A673 (cell line): ENCODE measurements around the gene CETN2. TPM values are rescaled to one million over a fixed set of nuclear protein-coding genes. Genes with fewer than 3 reads are reported as not detected.
A peak's percentile ranks its signal among the peaks of the same experiment; 100 is the strongest.

ENCODE experiments used
- Bru-seq: library from RNA; stranded (reverse); fragments of 400-500 nt; gene quantifications from one replicate; lab custom pipeline; 2021; lab: Mats Ljungman, UMichigan
- BruChase-seq, 2 experiments: library from RNA; stranded (reverse); fragments of 400-500 nt; gene quantifications; one replicate each; lab custom pipeline; 2021; lab: Mats Ljungman, UMichigan
- BruUV-seq: library from RNA; stranded (reverse); fragments of 400-500 nt; replicated peaks from 2 replicates; lab custom pipeline; 2021; lab: Mats Ljungman, UMichigan
- CTCF ChIA-PET: fragments of 300-600 bp; sonication (Branson Sonifier 250); formaldehyde crosslinking; loops from one replicate; lab custom pipeline; 2022; ENCODE audit warnings: antibody characterized with exemption; lab: Charles Lee
- POLR2A ChIA-PET: fragments of 300-600 bp; sonication (Branson Sonifier 250); formaldehyde crosslinking; loops from one replicate; lab custom pipeline; 2022; ENCODE audit warnings: antibody characterized with exemption; ENCODE audit not compliant: low non-redundant PET; lab: Charles Lee
- DNase-seq: peaks from one replicate; pipeline ENCODE4 v3.0.0-alpha.2; 2015; ENCODE audit warnings: low spot score
- H3K27ac ChIP-seq: fragments of 200-600 bp; sonication (generic); 2 replicates; pipeline ENCODE4 v1.5.1; 2016; ENCODE audit warnings: mixed run types, low read depth, mild to moderate bottlenecking, mixed read lengths, antibody characterized with exemption, low read length; ENCODE audit not compliant: poor library complexity, severe bottlenecking
- H3K27me3 ChIP-seq: fragments of 200-600 bp; sonication (generic); replicated peaks from 2 replicates; pipeline ENCODE4 v1.6.1; 2017; ENCODE audit warnings: mixed run types, low read depth, mild to moderate bottlenecking, mixed read lengths, antibody characterized with exemption, low read length; ENCODE audit not compliant: insufficient read depth, poor library complexity
- H3K36me3 ChIP-seq: fragments of 200-600 bp; sonication (generic); 2 replicates; pipeline ENCODE4 v1.6.1; 2016; ENCODE audit warnings: mixed run types, mild to moderate bottlenecking, mixed read lengths, antibody characterized with exemption, low read length; ENCODE audit not compliant: insufficient read depth, poor library complexity, severe bottlenecking
- H3K4me1 ChIP-seq: fragments of 200-600 bp; sonication (generic); 2 replicates; pipeline ENCODE4 v1.6.1; 2017; ENCODE audit warnings: mixed run types, mild to moderate bottlenecking, mixed read lengths, antibody characterized with exemption, low read length; ENCODE audit not compliant: insufficient read depth, poor library complexity, severe bottlenecking
- H3K4me3 ChIP-seq: fragments of 200-600 bp; sonication (generic); 2 replicates; pipeline ENCODE4 v1.5.1; 2016; ENCODE audit warnings: low read depth, mixed run types, mild to moderate bottlenecking, mixed read lengths, low read length; ENCODE audit not compliant: poor library complexity, severe bottlenecking
- H3K9me3 ChIP-seq: fragments of 200-600 bp; sonication (generic); 2 replicates; pipeline ENCODE4 v1.6.1; 2016; ENCODE audit warnings: mixed run types, low read depth, mild to moderate bottlenecking, mixed read lengths, antibody characterized with exemption, low read length; ENCODE audit not compliant: poor library complexity, severe bottlenecking
- EZH2 ChIP-seq: fragments of 200-600 bp; sonication (generic); IDR thresholded peaks from 2 replicates; pipeline ENCODE4 v1.6.1; 2017; ENCODE audit warnings: borderline replicate concordance, low read depth, mild to moderate bottlenecking, mixed read lengths, antibody characterized with exemption, low read length; ENCODE audit not compliant: poor library complexity, severe bottlenecking
- intact Hi-C: fragments of 100-400 bp; cut with micrococcal nuclease; formaldehyde crosslinking; loops from one replicate; pipeline ENCODE4 v1.10.0; 2022; ENCODE audit not compliant: unreplicated experiment
- long read RNA-seq: library from polyadenylated mRNA; stranded (forward); transcript quantifications from one replicate; pipeline ENCODE4 v2.0.0, GENCODE V29; 2022
- total RNA-seq: library from RNA; stranded (reverse); gene quantifications from 2 replicates; pipeline ENCODE4 v1.2.3, GENCODE V29; 2021
- TF ChIP-seq, protein P1 (sequence below): fragments of 300-800, 200-600 bp; sonication (generic); conservative IDR thresholded peaks from 2 replicates; pipeline ENCODE4 v1.5.1; 2017; ENCODE audit warnings: low read depth, mild to moderate bottlenecking, antibody characterized with exemption, low read length, moderate library complexity, mixed read lengths

Gene CETN2
- total RNA-seq, result 33.3 and 36.1 TPM in 2 replicates
- Bru-seq, nascent RNA, result percentile 71 among the genes with signal in this experiment
- BruChase-seq, experiment 1, labeled RNA remaining after a 2-hour chase, result percentile 70 among the genes with signal in this experiment
- percentile 85 among the genes with signal in this experiment for BruChase-seq, experiment 2, labeled RNA remaining after a 6-hour chase
- long read RNA-seq, transcript CETN2-201 (5 exons, 1,454 nt), result major isoform, 62 of 67 reads
- long read RNA-seq, partial matches to known transcripts, result 3 of 67 reads
- long read RNA-seq, other reads (novel, unspliced or antisense), result 2 of 67 reads

DNA sequence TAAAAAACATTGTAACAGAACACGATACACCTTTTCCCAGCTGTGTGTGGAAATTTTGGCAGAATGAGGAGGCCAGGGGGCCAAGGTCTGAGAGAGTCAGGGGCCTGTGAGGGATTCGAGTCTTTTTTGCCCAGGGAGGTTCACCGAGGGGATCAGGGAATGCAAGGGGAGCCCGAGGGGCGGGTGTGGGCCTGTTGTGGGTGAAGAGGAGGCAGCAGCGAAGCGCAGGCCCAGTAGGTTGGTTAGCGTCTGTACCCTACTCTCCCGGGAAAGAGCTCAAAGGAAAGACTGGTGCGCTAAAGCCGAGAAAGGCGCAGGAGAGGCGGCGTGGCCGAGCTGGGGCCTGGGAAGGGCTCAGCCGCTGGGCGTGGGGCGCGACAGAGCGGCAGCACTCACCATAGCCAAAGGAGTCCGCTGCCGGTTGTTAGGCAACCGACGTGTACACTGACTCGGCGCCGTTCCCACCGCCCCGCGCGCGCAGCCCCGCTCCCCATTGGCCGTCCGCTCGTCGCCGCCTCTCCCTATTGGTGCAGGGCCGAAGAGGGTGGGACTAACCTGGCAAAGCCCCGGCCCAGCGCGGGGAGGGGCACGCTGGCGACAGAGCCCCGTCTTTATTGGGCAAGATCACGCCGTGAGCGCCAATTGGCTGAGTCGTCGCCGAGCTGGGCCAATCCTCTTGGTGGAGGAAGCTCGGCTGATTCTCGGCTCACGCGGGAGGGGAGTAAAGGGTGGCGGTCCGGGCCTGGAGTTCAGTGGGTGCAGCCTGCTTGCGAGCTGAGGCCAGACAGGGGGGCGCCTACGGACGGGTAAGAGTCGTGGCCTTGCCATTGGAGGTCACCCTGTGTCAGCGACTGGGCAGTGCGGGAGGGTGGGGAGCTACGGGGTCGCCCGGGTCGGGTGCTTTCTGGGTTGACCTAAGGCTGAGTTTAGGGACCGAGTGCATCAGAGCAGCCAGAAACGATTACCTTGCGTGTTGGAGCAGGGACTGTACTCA lies at the start of gene CETN2, which contains the start of gene NSDHL:
TSS of gene CETN2 (minus strand) at position 446 of the 994 bp plus-strand sequence. CDS start at position 399, 47 bp downstream.
TSS of gene NSDHL (plus strand) at position 752 of the 994 bp plus-strand sequence. CDS start 15,262 bp downstream, outside the sequence.
- Histone ChIP-seq H3K4me1 (peaks cover 5% of the 10 kb centered on the region), H3K27ac (peak within 1 kb of the TSS; percentile 81), H3K4me3 (peak within 1 kb of the TSS; percentile 66), H3K9me3 (no peaks in the 10 kb centered on the region), H3K36me3 (peaks cover 11% of the 10 kb centered on the region), H3K27me3 (no peaks in the 10 kb centered on the region)
- CTCF ChIA-PET, result interaction anchor here (0.6 kb wide), 1 partner anchor 82 kb away, joined by 3 read pairs; no protein-coding TSS in a partner anchor
- TF ChIP-seq, protein P1, sequence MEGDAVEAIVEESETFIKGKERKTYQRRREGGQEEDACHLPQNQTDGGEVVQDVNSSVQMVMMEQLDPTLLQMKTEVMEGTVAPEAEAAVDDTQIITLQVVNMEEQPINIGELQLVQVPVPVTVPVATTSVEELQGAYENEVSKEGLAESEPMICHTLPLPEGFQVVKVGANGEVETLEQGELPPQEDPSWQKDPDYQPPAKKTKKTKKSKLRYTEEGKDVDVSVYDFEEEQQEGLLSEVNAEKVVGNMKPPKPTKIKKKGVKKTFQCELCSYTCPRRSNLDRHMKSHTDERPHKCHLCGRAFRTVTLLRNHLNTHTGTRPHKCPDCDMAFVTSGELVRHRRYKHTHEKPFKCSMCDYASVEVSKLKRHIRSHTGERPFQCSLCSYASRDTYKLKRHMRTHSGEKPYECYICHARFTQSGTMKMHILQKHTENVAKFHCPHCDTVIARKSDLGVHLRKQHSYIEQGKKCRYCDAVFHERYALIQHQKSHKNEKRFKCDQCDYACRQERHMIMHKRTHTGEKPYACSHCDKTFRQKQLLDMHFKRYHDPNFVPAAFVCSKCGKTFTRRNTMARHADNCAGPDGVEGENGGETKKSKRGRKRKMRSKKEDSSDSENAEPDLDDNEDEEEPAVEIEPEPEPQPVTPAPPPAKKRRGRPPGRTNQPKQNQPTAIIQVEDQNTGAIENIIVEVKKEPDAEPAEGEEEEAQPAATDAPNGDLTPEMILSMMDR, result no peak
- TF ChIP-seq EZH2, result no peak
- intact Hi-C loops, result no loop called here
- POLR2A ChIA-PET, result no interaction called here
- DNase-seq, result peak; percentile 95
- BruUV-seq, result TSS peak; percentile 50

DNA sequence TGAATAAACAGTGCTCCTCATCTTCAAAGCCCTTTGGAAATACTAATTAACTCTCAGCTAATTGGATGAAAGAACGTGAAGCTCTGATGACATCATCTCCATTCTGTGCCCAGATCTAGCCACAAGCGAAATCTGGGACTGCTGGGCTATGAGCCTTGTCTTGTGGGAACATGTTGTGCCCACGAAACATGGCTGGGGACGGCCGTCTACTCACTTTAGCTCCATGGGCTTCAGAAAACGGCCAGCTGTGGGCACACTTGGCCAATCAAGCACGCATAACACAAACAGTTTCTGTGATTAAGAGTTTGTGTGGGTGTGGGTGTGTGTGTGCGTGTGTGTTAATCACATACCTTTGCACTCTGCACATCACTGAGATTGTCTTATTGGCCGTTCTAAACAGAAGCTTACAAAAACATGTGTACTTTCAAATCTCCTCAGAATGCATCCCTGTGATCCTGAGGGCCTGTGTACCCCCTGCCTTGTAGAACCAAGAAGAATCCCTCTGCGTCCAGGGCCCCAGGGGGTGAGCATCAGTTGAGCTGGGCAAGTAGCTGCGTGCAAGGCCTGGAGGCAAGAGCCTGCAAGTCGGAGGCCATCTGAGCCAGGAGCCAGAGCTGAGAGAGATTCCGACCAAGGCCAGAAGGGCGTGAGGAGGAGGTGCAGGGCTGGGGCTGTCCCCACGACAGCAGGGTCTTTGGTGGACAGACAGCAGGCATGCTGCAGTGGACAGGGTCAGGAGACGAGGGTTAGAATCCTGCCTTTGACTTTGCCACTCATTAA lies 48.6 kb upstream of the CETN2 start:
- POLR2A ChIA-PET, result no interaction called here
- Histone ChIP-seq H3K36me3 (no peaks in the 10 kb centered on the region), H3K4me1 (no peaks in the 10 kb centered on the region), H3K27me3 (no peaks in the 10 kb centered on the region), H3K4me3 (no peak overlapping the region), H3K9me3 (no peaks in the 10 kb centered on the region), H3K27ac (no peak overlapping the region)
- intact Hi-C loops, result no loop called here
- no peak for DNase-seq
- CTCF ChIA-PET, result no interaction called here
- no TSS peak for BruUV-seq
- TF ChIP-seq, protein P1, result no peak
- TF ChIP-seq EZH2, result no peak
